ENCODE data around the gene MYH7B.

The MYH7B gene

DNA sequence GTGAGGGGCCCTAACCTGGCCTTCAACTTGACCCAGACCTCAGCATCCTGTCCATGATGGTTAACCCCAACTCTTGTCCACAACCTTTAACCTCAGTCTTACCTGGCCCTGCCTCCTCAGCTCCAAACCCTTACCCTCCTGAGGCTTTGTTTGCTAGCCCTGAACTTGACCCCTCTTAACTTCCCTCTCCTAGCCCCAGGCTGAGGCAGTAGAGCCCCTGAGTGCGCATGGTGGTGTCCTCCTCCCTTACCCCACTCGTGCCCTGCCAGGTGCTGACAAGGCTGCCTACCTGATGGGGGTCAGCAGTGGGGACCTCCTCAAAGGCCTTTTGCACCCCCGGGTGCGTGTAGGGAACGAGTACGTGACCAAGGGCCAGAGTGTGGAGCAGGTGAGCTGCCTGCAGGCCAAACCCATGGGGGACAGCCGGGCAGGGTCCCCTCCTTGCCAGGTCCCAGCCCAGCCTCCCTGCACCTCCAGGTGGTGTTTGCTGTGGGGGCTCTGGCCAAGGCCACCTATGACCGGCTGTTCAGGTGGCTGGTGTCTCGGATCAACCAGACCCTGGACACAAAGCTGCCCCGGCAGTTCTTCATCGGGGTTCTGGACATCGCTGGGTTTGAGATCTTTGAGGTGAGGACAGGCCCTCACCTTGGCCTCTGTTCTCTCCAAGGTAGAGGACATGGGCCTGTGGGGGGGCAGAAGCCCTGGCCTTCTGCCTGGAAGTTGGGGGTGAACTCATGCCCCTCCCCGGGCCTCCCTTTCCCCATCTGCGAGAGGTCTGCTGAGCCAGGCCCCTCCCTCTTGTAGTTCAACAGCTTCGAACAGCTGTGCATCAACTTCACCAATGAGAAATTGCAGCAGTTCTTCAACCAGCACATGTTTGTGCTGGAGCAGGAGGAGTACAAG is 31.9 kb downstream of the MYH7B start:
- DNase-seq (ENCODE audit: low read depth): no peak
- TF ChIP-seq MYC (IDR thresholded peaks at IDR 0.05; ENCODE audit: low read depth, low read length): no peak
- TF ChIP-seq, protein P1, sequence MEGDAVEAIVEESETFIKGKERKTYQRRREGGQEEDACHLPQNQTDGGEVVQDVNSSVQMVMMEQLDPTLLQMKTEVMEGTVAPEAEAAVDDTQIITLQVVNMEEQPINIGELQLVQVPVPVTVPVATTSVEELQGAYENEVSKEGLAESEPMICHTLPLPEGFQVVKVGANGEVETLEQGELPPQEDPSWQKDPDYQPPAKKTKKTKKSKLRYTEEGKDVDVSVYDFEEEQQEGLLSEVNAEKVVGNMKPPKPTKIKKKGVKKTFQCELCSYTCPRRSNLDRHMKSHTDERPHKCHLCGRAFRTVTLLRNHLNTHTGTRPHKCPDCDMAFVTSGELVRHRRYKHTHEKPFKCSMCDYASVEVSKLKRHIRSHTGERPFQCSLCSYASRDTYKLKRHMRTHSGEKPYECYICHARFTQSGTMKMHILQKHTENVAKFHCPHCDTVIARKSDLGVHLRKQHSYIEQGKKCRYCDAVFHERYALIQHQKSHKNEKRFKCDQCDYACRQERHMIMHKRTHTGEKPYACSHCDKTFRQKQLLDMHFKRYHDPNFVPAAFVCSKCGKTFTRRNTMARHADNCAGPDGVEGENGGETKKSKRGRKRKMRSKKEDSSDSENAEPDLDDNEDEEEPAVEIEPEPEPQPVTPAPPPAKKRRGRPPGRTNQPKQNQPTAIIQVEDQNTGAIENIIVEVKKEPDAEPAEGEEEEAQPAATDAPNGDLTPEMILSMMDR (IDR thresholded peaks at IDR 0.05; ENCODE audit: low read depth, low read length): no peak
- no peak for TF ChIP-seq POLR2A (IDR thresholded peaks at IDR 0.05; ENCODE audit: extremely low read depth, insufficient read length)
- TF ChIP-seq, protein P2, sequence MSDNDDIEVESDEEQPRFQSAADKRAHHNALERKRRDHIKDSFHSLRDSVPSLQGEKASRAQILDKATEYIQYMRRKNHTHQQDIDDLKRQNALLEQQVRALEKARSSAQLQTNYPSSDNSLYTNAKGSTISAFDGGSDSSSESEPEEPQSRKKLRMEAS (IDR thresholded peaks at IDR 0.05; ENCODE audit: low read depth, low read length): no peak
- H3K4me3 ChIP-seq (ENCODE audit: low read depth, low read length): no peak overlapping the region

DNA sequence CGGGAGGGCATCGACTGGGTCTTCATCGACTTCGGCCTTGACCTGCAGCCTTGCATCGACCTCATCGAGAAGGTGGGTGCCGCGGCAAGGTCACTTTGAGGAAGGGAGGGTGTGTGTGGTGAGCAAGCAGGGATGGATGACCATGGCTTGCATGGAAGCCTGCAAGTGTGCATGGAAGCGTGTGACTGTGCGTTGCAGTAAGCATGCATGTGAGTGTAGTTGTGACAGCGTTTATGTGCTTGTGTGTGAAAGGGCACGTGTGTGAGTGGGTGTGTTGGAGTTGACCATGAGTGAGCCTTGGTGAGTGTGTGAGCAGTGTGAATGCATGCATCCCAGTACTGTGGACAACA is 32.5 kb downstream of the MYH7B start:
- H3K4me3 ChIP-seq (ENCODE audit: low read depth, low read length): no peak overlapping the region
- TF ChIP-seq, protein P2 (IDR thresholded peaks at IDR 0.05; ENCODE audit: low read depth, low read length): no peak
- TF ChIP-seq, protein P1 (IDR thresholded peaks at IDR 0.05; ENCODE audit: low read depth, low read length): no peak
- TF ChIP-seq POLR2A (IDR thresholded peaks at IDR 0.05; ENCODE audit: extremely low read depth, insufficient read length) (no peak), MYC (IDR thresholded peaks at IDR 0.05; ENCODE audit: low read depth, low read length) (no peak)
- DNase-seq (ENCODE audit: low read depth): no peak

DNA sequence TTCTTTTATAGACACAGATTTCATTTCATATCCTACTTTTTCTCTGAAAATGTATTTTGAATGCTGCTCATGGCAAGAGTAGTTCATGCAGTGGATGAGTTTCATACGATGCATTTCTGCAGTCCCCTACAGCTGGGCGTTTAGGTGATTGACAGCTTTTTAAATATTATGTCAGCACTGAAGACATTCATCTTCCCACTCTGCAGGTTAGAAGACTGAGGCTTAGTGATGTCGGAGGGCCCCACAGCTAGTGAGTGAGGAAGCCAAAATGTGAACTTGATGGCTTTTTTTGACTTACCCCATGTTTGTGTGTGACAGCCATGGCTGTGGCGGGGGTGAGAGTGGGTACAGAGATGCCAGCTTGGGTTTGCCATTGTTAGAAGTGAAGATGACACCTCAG is 33.5 kb downstream of the MYH7B start:
- no peak for DNase-seq (ENCODE audit: low read depth)
- no peak overlapping the region for H3K4me3 ChIP-seq (ENCODE audit: low read depth, low read length)
- TF ChIP-seq, protein P1 (IDR thresholded peaks at IDR 0.05; ENCODE audit: low read depth, low read length): no peak
- TF ChIP-seq POLR2A (IDR thresholded peaks at IDR 0.05; ENCODE audit: extremely low read depth, insufficient read length) (no peak), MYC (IDR thresholded peaks at IDR 0.05; ENCODE audit: low read depth, low read length) (no peak)
- TF ChIP-seq, protein P2 (IDR thresholded peaks at IDR 0.05; ENCODE audit: low read depth, low read length): no peak

DNA sequence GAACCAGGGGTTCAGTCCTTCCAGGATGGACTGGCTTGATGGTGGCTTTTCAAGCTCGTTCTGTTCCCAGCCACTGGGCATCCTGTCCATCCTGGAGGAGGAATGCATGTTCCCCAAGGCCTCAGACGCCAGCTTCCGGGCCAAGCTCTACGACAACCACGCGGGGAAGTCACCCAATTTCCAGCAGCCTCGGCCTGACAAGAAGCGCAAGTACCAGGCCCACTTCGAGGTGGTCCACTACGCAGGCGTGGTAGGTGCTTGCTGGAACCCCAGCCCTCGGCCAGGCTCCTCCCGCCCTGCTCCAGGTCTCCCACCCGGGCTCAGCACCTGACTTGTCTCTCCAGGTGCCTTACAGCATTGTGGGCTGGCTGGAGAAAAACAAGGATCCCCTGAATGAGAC is 34.0 kb downstream of the MYH7B start:
- DNase-seq (ENCODE audit: low read depth): no peak
- no peak overlapping the region for H3K4me3 ChIP-seq (ENCODE audit: low read depth, low read length)
- TF ChIP-seq MYC (IDR thresholded peaks at IDR 0.05; ENCODE audit: low read depth, low read length) (no peak), POLR2A (IDR thresholded peaks at IDR 0.05; ENCODE audit: extremely low read depth, insufficient read length) (no peak)
- TF ChIP-seq, protein P2 (IDR thresholded peaks at IDR 0.05; ENCODE audit: low read depth, low read length): no peak
- TF ChIP-seq, protein P1 (IDR thresholded peaks at IDR 0.05; ENCODE audit: low read depth, low read length): no peak

DNA sequence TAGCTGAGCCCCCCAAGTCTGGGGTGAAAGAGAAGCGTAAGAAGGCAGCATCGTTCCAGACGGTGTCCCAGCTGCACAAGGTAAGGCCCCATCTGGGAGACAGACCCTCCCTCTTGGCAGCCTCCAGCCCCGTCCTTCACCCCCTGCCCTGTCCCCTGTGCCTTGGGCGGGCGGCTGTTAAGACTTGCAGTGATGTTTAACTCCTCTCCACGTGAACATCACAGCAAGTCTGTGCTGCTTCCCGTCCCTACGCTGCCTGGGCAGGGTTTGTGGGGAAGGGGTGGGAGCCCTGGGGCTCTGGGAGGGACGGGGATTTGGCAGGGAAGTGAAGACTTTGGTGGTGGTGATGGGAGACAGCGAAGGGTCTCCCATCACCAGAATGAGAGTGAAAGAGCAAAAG is 34.6 kb downstream of the MYH7B start:
- TF ChIP-seq, protein P2 (IDR thresholded peaks at IDR 0.05; ENCODE audit: low read depth, low read length): no peak
- TF ChIP-seq POLR2A (IDR thresholded peaks at IDR 0.05; ENCODE audit: extremely low read depth, insufficient read length): no peak
- TF ChIP-seq, protein P1 (IDR thresholded peaks at IDR 0.05; ENCODE audit: low read depth, low read length): no peak
- no peak for TF ChIP-seq MYC (IDR thresholded peaks at IDR 0.05; ENCODE audit: low read depth, low read length)
- H3K4me3 ChIP-seq (ENCODE audit: low read depth, low read length): no peak overlapping the region
- no peak for DNase-seq (ENCODE audit: low read depth)
